CD4-positive, alpha-beta T cell treated with Interleukin-2 at 100 ng/mL for 4 hours (primary cell): ENCODE data around the gene LETM1.

ENCODE experiments used
- DNase-seq: peaks from one replicate; pipeline ENCODE4 v3.0.0-alpha.2; 2020; ENCODE audit warnings: low spot score

The LETM1 gene

GRCh38 chr4:1825326-1825725 lies 30.6 kb downstream of the LETM1 start:
- DNase-seq, result no peak

- DNase-seq, result no peak
These were observed 31.2 kb downstream of the LETM1 start for GRCh38 chr4:1824746-1825145.

GRCh38 chr4:1823545-1823932 lies 32.4 kb downstream of the LETM1 start:
- no peak for DNase-seq

GRCh38 chr4:1822568-1823544 lies 33.1 kb downstream of the LETM1 start:
- DNase-seq, result no peak

- no peak for DNase-seq
These were observed 34.0 kb downstream of the LETM1 start for GRCh38 chr4:1821679-1822567.

- no peak for DNase-seq
These were observed 36.1 kb downstream of the LETM1 start for GRCh38 chr4:1819816-1820215.

- DNase-seq, result no peak
These were observed 36.7 kb downstream of the LETM1 start for GRCh38 chr4:1819284-1819683.

GRCh38 chr4:1815997-1816860 lies 39.7 kb downstream of the LETM1 start:
- no peak for DNase-seq

GRCh38 chr4:1815096-1815996 lies 40.6 kb downstream of the LETM1 start:
- no peak for DNase-seq

- DNase-seq, result no peak
These were observed 41.5 kb downstream of the LETM1 start for GRCh38 chr4:1814453-1814852.

GRCh38 chr4:1813915-1814314 lies 42.0 kb downstream of the LETM1 start:
- DNase-seq, result no peak

- DNase-seq, result no peak
These were observed 42.7 kb downstream of the LETM1 start for GRCh38 chr4:1813231-1813630.

- no peak for DNase-seq
These were observed 43.2 kb downstream of the LETM1 start for GRCh38 chr4:1812720-1813119.

GRCh38 chr4:1810765-1811164 lies 45.2 kb downstream of the LETM1 start:
- DNase-seq, result no peak

GRCh38 chr4:1809754-1810502 lies 46.0 kb downstream of the LETM1 start:
- peak; percentile 60 for DNase-seq

- DNase-seq, result no peak
These were observed 46.9 kb downstream of the LETM1 start for GRCh38 chr4:1808851-1809753.

GRCh38 chr4:1808396-1808795 lies 47.6 kb downstream of the LETM1 start:
- no peak for DNase-seq

- DNase-seq, result no peak
These were observed 48.6 kb downstream of the LETM1 start for GRCh38 chr4:1807332-1807777.
